Activated T-cell treated with anti-CD3 and anti-CD28 coated beads, Interleukin-2, amount 50 U/mL, for 4 hours (primary cell): Measurements from ENCODE around the gene CMBL. TPM values are rescaled to one million over a fixed set of nuclear protein-coding genes. Genes with fewer than 3 reads are reported as not detected.

Source experiments
- ATAC-seq, 2 donors: fragments of 200-7000 bp; cut with Tn5 transposase; one replicate each; pipeline ENCODE4 v1.10.0; 2021
- DNase-seq: peaks from one replicate; pipeline ENCODE4 v3.0.0-alpha.2; 2020
- H3K27me3 Mint-ChIP-seq: one replicate; pipeline ENCODE4 v1.8.0; 2021; ENCODE audit warnings: low read depth, mixed read lengths
- H3K36me3 Mint-ChIP-seq: one replicate; pipeline ENCODE4 v1.8.0; 2022; ENCODE audit warnings: mixed read lengths; ENCODE audit not compliant: insufficient read depth
- H3K4me1 Mint-ChIP-seq: one replicate; pipeline ENCODE4 v1.8.0; 2021; ENCODE audit warnings: low read depth, mixed read lengths
- H3K4me3 Mint-ChIP-seq: one replicate; pipeline ENCODE4 v1.8.0; 2021; ENCODE audit warnings: mild to moderate bottlenecking, moderate library complexity, mixed read lengths
- H3K9me3 Mint-ChIP-seq: one replicate; pipeline ENCODE4 v1.8.0; 2021; ENCODE audit warnings: mixed read lengths
- total RNA-seq, 3 donors: library from RNA; stranded (reverse); gene quantifications; one replicate each; pipeline ENCODE4 v1.2.1, GENCODE V29; 2021

CMBL gene
- total RNA-seq, 3 donors from 2014 or later: 0.76 to 0.94 (median 0.90) TPM

GRCh38 chr5:10339058-10339811 lies 31.5 kb upstream of the CMBL start:
- DNase-seq: no peak

GRCh38 chr5:10338686-10339057 lies 31.0 kb upstream of the CMBL start:
- ATAC-seq (no peak), DNase-seq (no peak)
- Mint-ChIP-seq H3K4me3 (no peak overlapping the region), H3K36me3 (no peaks in the 10 kb centered on the region), H3K27me3 (peaks cover 16% of the 10 kb centered on the region), H3K9me3 (no peaks in the 10 kb centered on the region), H3K4me1 (no peaks in the 10 kb centered on the region)

More at GRCh38 chr5:10339058-10339811, 31.5 kb upstream of the CMBL start:
- Mint-ChIP-seq H3K4me3 (no peak overlapping the region), H3K27me3 (peaks cover 15% of the 10 kb centered on the region), H3K9me3 (no peaks in the 10 kb centered on the region), H3K4me1 (no peaks in the 10 kb centered on the region), H3K36me3 (no peaks in the 10 kb centered on the region)
- ATAC-seq: no peak

GRCh38 chr5:10337986-10338385 lies 30.3 kb upstream of the CMBL start:
- H3K4me3 Mint-ChIP-seq: no peak overlapping the region
- no peaks in the 10 kb centered on the region for H3K9me3 Mint-ChIP-seq
- DNase-seq (no peak), ATAC-seq (no peak)
- H3K27me3 Mint-ChIP-seq: peaks cover 23% of the 10 kb centered on the region
- peaks cover 3% of the 10 kb centered on the region for H3K4me1 Mint-ChIP-seq
- no peaks in the 10 kb centered on the region for H3K36me3 Mint-ChIP-seq

- DNase-seq (no peak), ATAC-seq (no peak)
- H3K27me3 Mint-ChIP-seq: peaks cover 29% of the 10 kb centered on the region
- no peaks in the 10 kb centered on the region for H3K36me3 Mint-ChIP-seq
- no peaks in the 10 kb centered on the region for H3K9me3 Mint-ChIP-seq
- H3K4me3 Mint-ChIP-seq: no peak overlapping the region
- peaks cover 3% of the 10 kb centered on the region for H3K4me1 Mint-ChIP-seq
Observed at GRCh38 chr5:10337107-10337506, 29.4 kb upstream of the CMBL start.

- ATAC-seq: no peak
- no peak for DNase-seq
- Mint-ChIP-seq H3K4me3 (no peak overlapping the region), H3K4me1 (peaks cover 3% of the 10 kb centered on the region), H3K36me3 (no peaks in the 10 kb centered on the region), H3K27me3 (peaks cover 41% of the 10 kb centered on the region), H3K9me3 (no peaks in the 10 kb centered on the region)
Observed at GRCh38 chr5:10335711-10336470, 28.2 kb upstream of the CMBL start.

GRCh38 chr5:10334831-10335230 lies 27.1 kb upstream of the CMBL start:
- Mint-ChIP-seq H3K4me1 (peaks cover 3% of the 10 kb centered on the region), H3K9me3 (no peaks in the 10 kb centered on the region), H3K36me3 (no peaks in the 10 kb centered on the region), H3K4me3 (no peak overlapping the region), H3K27me3 (peaks cover 42% of the 10 kb centered on the region)
- no peak for DNase-seq
- no peak for ATAC-seq

- no peak for DNase-seq
- ATAC-seq: peak; percentile 46 to 65
- peaks cover 42% of the 10 kb centered on the region for H3K27me3 Mint-ChIP-seq
- H3K9me3 Mint-ChIP-seq: no peaks in the 10 kb centered on the region
- peaks cover 3% of the 10 kb centered on the region for H3K4me1 Mint-ChIP-seq
- H3K36me3 Mint-ChIP-seq: no peaks in the 10 kb centered on the region
- H3K4me3 Mint-ChIP-seq: peak overlapping the region; percentile 80
Observed at GRCh38 chr5:10333154-10334006, 25.7 kb upstream of the CMBL start.

- Mint-ChIP-seq H3K4me1 (peaks cover 3% of the 10 kb centered on the region), H3K27me3 (peaks cover 42% of the 10 kb centered on the region)
Observed at GRCh38 chr5:10332301-10332700, 24.6 kb upstream of the CMBL start.

GRCh38 chr5:10331341-10331796 lies 23.7 kb upstream of the CMBL start:
- H3K4me1 Mint-ChIP-seq: peaks cover 3% of the 10 kb centered on the region
- no peaks in the 10 kb centered on the region for H3K9me3 Mint-ChIP-seq
- ATAC-seq (no peak), DNase-seq (no peak)
- no peaks in the 10 kb centered on the region for H3K36me3 Mint-ChIP-seq
- H3K27me3 Mint-ChIP-seq: peaks cover 42% of the 10 kb centered on the region
- H3K4me3 Mint-ChIP-seq: no peak overlapping the region

More at GRCh38 chr5:10332301-10332700, 24.6 kb upstream of the CMBL start:
- ATAC-seq (no peak), DNase-seq (no peak)
- H3K9me3 Mint-ChIP-seq: no peaks in the 10 kb centered on the region
- H3K4me3 Mint-ChIP-seq: peak overlapping the region; percentile 1
- no peaks in the 10 kb centered on the region for H3K36me3 Mint-ChIP-seq

- Mint-ChIP-seq H3K4me1 (peaks cover 3% of the 10 kb centered on the region), H3K27me3 (peaks cover 35% of the 10 kb centered on the region), H3K36me3 (no peaks in the 10 kb centered on the region), H3K9me3 (no peaks in the 10 kb centered on the region), H3K4me3 (no peak overlapping the region)
- DNase-seq (no peak), ATAC-seq (no peak)
Observed at GRCh38 chr5:10330511-10331230, 23.0 kb upstream of the CMBL start.

GRCh38 chr5:10329820-10330481 lies 22.2 kb upstream of the CMBL start:
- H3K27me3 Mint-ChIP-seq: peaks cover 34% of the 10 kb centered on the region
- no peak overlapping the region for H3K4me3 Mint-ChIP-seq
- no peaks in the 10 kb centered on the region for H3K36me3 Mint-ChIP-seq

GRCh38 chr5:10329446-10329819 lies 21.7 kb upstream of the CMBL start:
- H3K4me3 Mint-ChIP-seq: no peak overlapping the region
- no peaks in the 10 kb centered on the region for H3K36me3 Mint-ChIP-seq
- H3K27me3 Mint-ChIP-seq: peaks cover 29% of the 10 kb centered on the region
- no peaks in the 10 kb centered on the region for H3K9me3 Mint-ChIP-seq
- peaks cover 3% of the 10 kb centered on the region for H3K4me1 Mint-ChIP-seq
- no peak for DNase-seq
- ATAC-seq: no peak

More at GRCh38 chr5:10329820-10330481, 22.2 kb upstream of the CMBL start:
- no peak for ATAC-seq
- H3K9me3 Mint-ChIP-seq: no peaks in the 10 kb centered on the region
- DNase-seq: no peak
- peaks cover 3% of the 10 kb centered on the region for H3K4me1 Mint-ChIP-seq

GRCh38 chr5:10328323-10328722 lies 20.6 kb upstream of the CMBL start:
- ATAC-seq (no peak), DNase-seq (no peak)
- Mint-ChIP-seq H3K4me1 (peaks cover under 1% of the 10 kb centered on the region), H3K27me3 (peaks cover 22% of the 10 kb centered on the region), H3K36me3 (no peaks in the 10 kb centered on the region), H3K9me3 (no peaks in the 10 kb centered on the region), H3K4me3 (no peak overlapping the region)
